Mesendoderm (in vitro differentiated cells): Measurements from ENCODE around the gene GSTM1.

Experiments
- DNase-seq: peaks from one replicate; pipeline ENCODE4 v3.0.0; 2013
- H2AK5ac ChIP-seq: 2 replicates; pipeline ENCODE4 v1.6.1; 2013; ENCODE audit warnings: low read length, inconsistent platforms
- H2BK120ac ChIP-seq: 2 replicates; pipeline ENCODE4 v1.6.1; 2013; ENCODE audit warnings: low read depth, mild to moderate bottlenecking, low read length, moderate library complexity, mixed read lengths
- H2BK15ac ChIP-seq: replicated peaks from 2 replicates; pipeline ENCODE4 v1.6.1; 2013; ENCODE audit warnings: low read depth, mild to moderate bottlenecking, moderate library complexity
- H2BK5ac ChIP-seq: 2 replicates; pipeline ENCODE4 v1.6.1; 2013; ENCODE audit warnings: low read length, inconsistent platforms
- H3K18ac ChIP-seq: 2 replicates; pipeline ENCODE4 v1.6.1; 2013; ENCODE audit warnings: mild to moderate bottlenecking, low read length, mixed read lengths
- H3K23ac ChIP-seq: one replicate; pipeline ENCODE4 v1.6.1; 2013; ENCODE audit warnings: low read length
- H3K27ac ChIP-seq: 2 replicates; pipeline ENCODE4 v1.5.1; 2013; ENCODE audit warnings: low read depth, mild to moderate bottlenecking, inconsistent platforms, low read length, moderate library complexity
- H3K27me3 ChIP-seq: 2 replicates; pipeline ENCODE4 v1.6.1; 2013; ENCODE audit warnings: low read length, control low read depth, mild to moderate bottlenecking, inconsistent platforms; ENCODE audit not compliant: insufficient read depth, poor library complexity
- H3K36me3 ChIP-seq: 2 replicates; pipeline ENCODE4 v1.6.1; 2013; ENCODE audit warnings: low read length, inconsistent platforms; ENCODE audit not compliant: control insufficient read depth, insufficient read depth
- H3K4ac ChIP-seq: one replicate; pipeline ENCODE4 v1.6.1; 2013; ENCODE audit warnings: low read depth, mild to moderate bottlenecking, low read length, moderate library complexity
- H3K4me1 ChIP-seq: 2 replicates; pipeline ENCODE4 v1.6.1; 2013; ENCODE audit warnings: low read depth, low read length, inconsistent platforms; ENCODE audit not compliant: control insufficient read depth
- H3K4me2 ChIP-seq: 2 replicates; pipeline ENCODE4 v1.6.1; 2013; ENCODE audit warnings: low read length
- H3K4me3 ChIP-seq: 2 replicates; pipeline ENCODE4 v1.5.1; 2013; ENCODE audit warnings: mild to moderate bottlenecking, low read length
- H3K56ac ChIP-seq: one replicate; pipeline ENCODE4 v1.6.1; 2013; ENCODE audit warnings: low read length
- H3K79me1 ChIP-seq: 2 replicates; pipeline ENCODE4 v1.6.1; 2013; ENCODE audit warnings: low read length, inconsistent platforms
- H3K79me2 ChIP-seq: 2 replicates; pipeline ENCODE4 v1.6.1; 2013; ENCODE audit warnings: mild to moderate bottlenecking, low read length; ENCODE audit not compliant: control insufficient read depth, insufficient read depth
- H3K9ac ChIP-seq: 2 replicates; pipeline ENCODE4 v1.6.1; 2013; ENCODE audit warnings: low read length, inconsistent platforms
- H4K5ac ChIP-seq: one replicate; pipeline ENCODE4 v1.6.1; 2013; ENCODE audit warnings: low read length
- H4K8ac ChIP-seq: one replicate; pipeline ENCODE4 v1.6.1; 2013; ENCODE audit warnings: low read depth, mild to moderate bottlenecking, control low read depth, low read length, moderate library complexity
- WGBS: extraction: QIAGEN DNeasy Blood & Tissue Kit; methylation state at CpG from one replicate; pipeline ENCODE4 v1.1.7; 2013; ENCODE audit warnings: low lambda C conversion rate, missing lambda C conversion rate; ENCODE audit not compliant: insufficient coverage; ENCODE audit errors: extremely low coverage; 5-methylcytosine and 5-hydroxymethylcytosine counted together

GSTM1 gene

DNA sequence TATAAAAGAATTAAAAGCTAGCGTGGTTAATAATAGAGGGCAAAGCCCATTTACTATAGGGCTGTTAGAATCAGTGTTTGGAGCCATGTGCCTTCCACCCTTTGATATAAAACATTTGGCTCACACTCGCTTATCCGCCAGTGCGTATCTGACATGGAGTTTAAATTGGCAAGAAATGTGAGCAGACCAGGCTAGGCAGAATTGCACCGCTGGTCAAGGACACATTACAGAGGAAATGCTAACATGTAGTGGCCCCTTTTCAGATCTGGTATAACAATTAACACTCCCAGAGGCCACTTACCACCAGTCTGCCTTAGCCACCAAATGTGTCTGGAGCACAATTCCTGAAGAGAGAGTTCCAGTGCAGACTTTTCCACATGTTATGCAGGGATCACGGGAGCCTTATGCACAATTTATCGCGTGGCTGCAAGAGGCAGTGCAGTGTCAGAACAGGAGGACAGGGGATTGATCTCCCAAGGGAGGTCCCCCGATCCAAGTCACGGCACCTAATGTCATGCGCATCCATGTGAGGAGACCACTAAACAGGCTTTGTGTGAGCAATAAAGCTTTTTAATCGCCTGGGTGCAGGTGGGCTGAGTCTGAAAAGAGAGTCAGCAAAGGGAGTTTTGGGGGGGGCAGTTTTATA is 39.2 kb downstream of the GSTM1 start:
- Histone ChIP-seq H2BK15ac (no peak overlapping the region), H3K27me3 (no peaks in the 10 kb centered on the region), H3K4me3 (peak overlapping the region; percentile 14), H2AK5ac (no peak overlapping the region), H3K18ac (no peak overlapping the region), H3K79me1 (no peaks in the 10 kb centered on the region), H3K9ac (no peak overlapping the region), H3K36me3 (no peaks in the 10 kb centered on the region), H3K79me2 (no peaks in the 10 kb centered on the region), H3K27ac (no peak overlapping the region), H2BK120ac (no peak overlapping the region), H3K4me1 (peaks cover 2% of the 10 kb centered on the region), H3K23ac (no peak overlapping the region), H4K8ac (no peak overlapping the region), H2BK5ac (no peak overlapping the region), H3K4ac (no peak overlapping the region), H3K56ac (no peak overlapping the region), H3K4me2 (no peak overlapping the region), H4K5ac (no peak overlapping the region)
- DNase-seq = no peak
- no CpG with 5 or more reads among the region's 12 CpGs for WGBS

DNA sequence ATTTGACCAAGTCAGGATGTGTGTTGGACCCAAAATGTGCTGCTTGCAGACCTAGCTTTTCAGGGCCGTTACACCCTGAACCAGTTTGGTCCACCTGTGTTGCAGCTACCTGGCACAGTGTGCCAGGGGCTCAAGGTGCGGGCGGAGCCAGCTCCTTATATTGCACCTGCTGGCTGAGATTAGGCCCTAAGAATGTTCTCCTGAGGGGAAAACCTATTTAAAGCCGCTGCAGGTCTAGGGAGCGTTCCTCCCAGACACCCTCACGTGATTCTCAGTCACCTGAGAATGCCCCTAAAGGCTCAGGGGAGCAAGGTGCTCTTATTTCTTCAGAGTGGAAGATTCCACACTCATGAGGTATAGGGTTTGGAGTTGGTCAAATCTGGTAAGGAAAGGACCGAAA is 41.3 kb downstream of the GSTM1 start:
- Histone ChIP-seq H2BK15ac (no peak overlapping the region), H3K23ac (no peak overlapping the region), H3K79me2 (no peaks in the 10 kb centered on the region), H3K18ac (no peak overlapping the region), H3K27me3 (no peaks in the 10 kb centered on the region), H2BK5ac (no peak overlapping the region), H3K9ac (no peak overlapping the region), H2AK5ac (no peak overlapping the region), H3K27ac (no peak overlapping the region), H3K4me2 (no peak overlapping the region), H3K4me1 (peaks cover 2% of the 10 kb centered on the region), H4K5ac (no peak overlapping the region), H3K4me3 (no peak overlapping the region), H3K56ac (no peak overlapping the region), H3K79me1 (no peaks in the 10 kb centered on the region), H3K4ac (no peak overlapping the region), H4K8ac (no peak overlapping the region), H2BK120ac (no peak overlapping the region), H3K36me3 (no peaks in the 10 kb centered on the region)
- DNase-seq = no peak
- WGBS = no CpG with 5 or more reads among the region's 7 CpGs

DNA sequence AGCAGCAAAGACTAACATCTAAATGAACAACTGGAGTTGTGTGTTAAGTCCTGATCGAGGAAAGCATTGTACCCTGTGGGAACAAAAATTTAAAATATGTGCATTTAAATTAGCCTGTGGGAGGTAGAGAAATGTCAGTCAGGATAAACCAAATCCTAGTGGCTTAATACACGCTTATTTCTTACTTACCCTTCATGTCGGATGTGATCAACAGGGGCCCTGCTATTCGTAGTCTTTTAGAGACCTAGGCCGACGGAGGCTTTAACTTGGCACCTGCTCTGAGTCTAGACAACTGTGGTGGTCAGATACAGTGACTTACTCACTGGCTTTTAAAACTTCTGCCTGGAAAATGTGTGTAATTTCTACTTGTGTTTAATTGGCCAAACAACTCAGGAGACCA is 43.0 kb downstream of the GSTM1 start:
- no peak overlapping the region for H3K4me2 ChIP-seq
- no peak overlapping the region for H3K4me3 ChIP-seq
- no peaks in the 10 kb centered on the region for H3K27me3 ChIP-seq
- peak overlapping the region; percentile 24 for H3K18ac ChIP-seq
- no peak overlapping the region for H4K8ac ChIP-seq
- no peak overlapping the region for H2BK120ac ChIP-seq
- no peak overlapping the region for H4K5ac ChIP-seq
- H2AK5ac ChIP-seq = no peak overlapping the region
- no peaks in the 10 kb centered on the region for H3K79me1 ChIP-seq
- H3K23ac ChIP-seq = no peak overlapping the region
- H3K79me2 ChIP-seq = no peaks in the 10 kb centered on the region
- no peak overlapping the region for H3K4ac ChIP-seq
- no peak overlapping the region for H2BK5ac ChIP-seq
- no peak for DNase-seq
- peaks cover 2% of the 10 kb centered on the region for H3K4me1 ChIP-seq
- H2BK15ac ChIP-seq = no peak overlapping the region
- WGBS = no CpG with 5 or more reads among the region's 6 CpGs
- no peaks in the 10 kb centered on the region for H3K36me3 ChIP-seq
- H3K56ac ChIP-seq = no peak overlapping the region
- H3K9ac ChIP-seq = no peak overlapping the region
- no peak overlapping the region for H3K27ac ChIP-seq

DNA sequence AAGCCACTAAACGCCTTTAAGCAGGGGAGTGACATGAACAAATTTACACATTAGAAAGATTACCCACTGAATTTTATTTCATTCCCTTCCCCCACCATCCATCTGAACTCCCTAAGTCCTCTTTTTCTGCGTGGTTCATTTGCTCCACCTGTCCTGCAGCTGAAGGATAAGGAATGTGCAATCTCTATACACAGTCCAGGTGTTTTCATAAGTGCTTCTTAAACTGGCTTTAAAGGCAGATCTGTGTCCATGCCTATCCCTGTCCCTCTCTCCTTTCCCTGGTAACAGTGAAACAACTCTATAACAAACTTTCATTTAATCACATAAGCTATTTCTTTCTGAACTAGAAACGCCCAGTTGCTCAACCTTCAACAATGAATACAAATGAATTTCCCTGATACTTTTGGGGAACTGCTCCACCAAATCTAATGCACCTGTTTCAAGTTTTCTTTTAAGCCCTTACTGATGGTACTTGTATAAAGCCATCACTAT is 44.8 kb downstream of the GSTM1 start:
- Histone ChIP-seq H3K36me3 (no peaks in the 10 kb centered on the region), H3K4me1 (peaks cover 2% of the 10 kb centered on the region), H3K18ac (no peak overlapping the region), H3K23ac (no peak overlapping the region), H3K4me2 (no peak overlapping the region), H3K79me2 (no peaks in the 10 kb centered on the region), H3K4me3 (no peak overlapping the region), H4K8ac (no peak overlapping the region), H2AK5ac (no peak overlapping the region), H2BK5ac (no peak overlapping the region), H3K27ac (no peak overlapping the region), H4K5ac (no peak overlapping the region), H3K27me3 (no peaks in the 10 kb centered on the region), H3K4ac (no peak overlapping the region), H2BK120ac (no peak overlapping the region), H3K56ac (peak overlapping the region; percentile 63), H2BK15ac (no peak overlapping the region), H3K79me1 (no peaks in the 10 kb centered on the region), H3K9ac (no peak overlapping the region)
- WGBS = 100% methylated on average over 1 of the region's 3 CpGs
- no peak for DNase-seq

DNA sequence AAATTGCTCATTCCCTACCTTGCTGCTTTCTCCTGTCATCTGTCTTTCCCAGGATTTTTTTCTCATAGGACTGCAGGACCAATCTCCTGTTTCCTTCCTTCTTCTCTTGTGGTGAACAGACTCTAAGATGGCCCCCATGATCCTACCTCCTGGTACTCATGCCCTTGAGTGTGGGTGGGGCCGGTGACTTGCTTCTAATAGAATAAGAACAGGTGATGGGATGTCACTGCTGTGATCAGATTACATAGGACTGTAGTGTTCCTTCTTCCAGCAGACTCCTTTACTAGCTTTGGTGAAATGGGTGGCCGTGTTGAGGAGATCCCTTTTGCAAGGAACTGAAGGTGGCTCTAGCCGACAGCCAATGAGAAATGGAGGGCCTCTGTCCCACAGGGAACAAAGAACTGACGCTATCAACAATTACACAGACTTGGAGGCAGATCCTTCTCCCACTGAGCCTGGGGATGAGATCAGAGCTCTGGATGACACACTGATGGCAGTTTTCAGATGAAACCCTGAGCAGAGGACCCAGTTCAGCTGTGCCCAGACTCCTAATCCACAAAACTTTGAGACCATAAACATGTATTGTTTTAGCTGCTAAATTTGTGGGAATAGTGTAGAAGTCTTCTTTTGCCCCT is 45.7 kb downstream of the GSTM1 start:
- Histone ChIP-seq H3K4me3 (no peak overlapping the region), H3K4me2 (no peak overlapping the region), H3K27ac (no peak overlapping the region), H2BK15ac (no peak overlapping the region), H4K5ac (no peak overlapping the region), H4K8ac (no peak overlapping the region), H2BK120ac (no peak overlapping the region), H2AK5ac (no peak overlapping the region), H3K27me3 (no peaks in the 10 kb centered on the region), H2BK5ac (no peak overlapping the region), H3K56ac (no peak overlapping the region), H3K36me3 (peaks cover 1% of the 10 kb centered on the region), H3K18ac (no peak overlapping the region), H3K4ac (no peak overlapping the region), H3K79me1 (no peaks in the 10 kb centered on the region), H3K4me1 (peaks cover 2% of the 10 kb centered on the region), H3K79me2 (no peaks in the 10 kb centered on the region), H3K23ac (no peak overlapping the region), H3K9ac (no peak overlapping the region)
- DNase-seq = no peak
- no CpG with 5 or more reads among the region's 4 CpGs for WGBS
